ENCODE results near the gene CFAP61.

Gene CFAP61

GRCh38 chr20:20202768-20203167 lies 150.4 kb downstream of the CFAP61 start:
- no peak for TF ChIP-seq CTCF (IDR thresholded peaks at IDR 0.05; ENCODE audit: borderline replicate concordance, control extremely low read depth, extremely low read depth, insufficient read depth, missing control alignments)
- no peak for DNase-seq (ENCODE audit: low spot score)
- in situ Hi-C loops (cut with MboI; ENCODE audit: low sequenced_read_pairs, unreplicated experiment), result no loop called here

GRCh38 chr20:20203784-20204183 lies 151.5 kb downstream of the CFAP61 start:
- DNase-seq (ENCODE audit: low spot score), result no peak
- in situ Hi-C loops (cut with MboI; ENCODE audit: low sequenced_read_pairs, unreplicated experiment), result no loop called here
- no peak for TF ChIP-seq CTCF (IDR thresholded peaks at IDR 0.05; ENCODE audit: borderline replicate concordance, control extremely low read depth, extremely low read depth, insufficient read depth, missing control alignments)

GRCh38 chr20:20204256-20204655 lies 151.9 kb downstream of the CFAP61 start:
- no peak for TF ChIP-seq CTCF (IDR thresholded peaks at IDR 0.05; ENCODE audit: borderline replicate concordance, control extremely low read depth, extremely low read depth, insufficient read depth, missing control alignments)
- in situ Hi-C loops (cut with MboI; ENCODE audit: low sequenced_read_pairs, unreplicated experiment), result no loop called here
- no peak for DNase-seq (ENCODE audit: low spot score)

- in situ Hi-C loops (cut with MboI; ENCODE audit: low sequenced_read_pairs, unreplicated experiment), result no loop called here
- TF ChIP-seq CTCF (IDR thresholded peaks at IDR 0.05; ENCODE audit: borderline replicate concordance, control extremely low read depth, extremely low read depth, insufficient read depth, missing control alignments), result no peak
- DNase-seq (ENCODE audit: low spot score), result no peak
Measured at GRCh38 chr20:20205141-20205861, 153.0 kb downstream of the CFAP61 start.

GRCh38 chr20:20205862-20206236 lies 153.5 kb downstream of the CFAP61 start:
- DNase-seq (ENCODE audit: low spot score), result no peak
- TF ChIP-seq CTCF (IDR thresholded peaks at IDR 0.05; ENCODE audit: borderline replicate concordance, control extremely low read depth, extremely low read depth, insufficient read depth, missing control alignments), result no peak
- in situ Hi-C loops (cut with MboI; ENCODE audit: low sequenced_read_pairs, unreplicated experiment), result no loop called here

- no peak for DNase-seq (ENCODE audit: low spot score)
- no peak for TF ChIP-seq CTCF (IDR thresholded peaks at IDR 0.05; ENCODE audit: borderline replicate concordance, control extremely low read depth, extremely low read depth, insufficient read depth, missing control alignments)
- in situ Hi-C loops (cut with MboI; ENCODE audit: low sequenced_read_pairs, unreplicated experiment), result no loop called here
Measured at GRCh38 chr20:20206788-20207187, 154.5 kb downstream of the CFAP61 start.
